Adrenal gland (tissue), 12 donors: ENCODE data around the gene FRRS1L. TPM values are rescaled to one million over a fixed set of nuclear protein-coding genes. Genes with fewer than 3 reads are reported as not detected.

ENCODE experiments used
- DNase-seq, 7 donors: peaks; one replicate each; pipeline ENCODE4 v3.0.0-alpha.2; 2019 to 2020
- H3K27ac ChIP-seq, 5 donors: fragments of 200-600 bp; sonication (generic) in 4 of 5; 1 replicate in 3 of 5; 2 replicates in 2 of 5; pipeline versions ENCODE4 v1.5.1 to v1.8.0; 2016 to 2020; ENCODE audit warnings: mild to moderate bottlenecking in 1 of 5
- H3K27me3 ChIP-seq: fragments of 200-600 bp; 2 replicates; pipeline ENCODE4 v1.8.0; 2021
- H3K36me3 ChIP-seq, 2 donors: fragments of 200-600 bp; replicated peaks in 1 of 2; 1 replicate in 1 of 2; 2 replicates in 1 of 2; pipeline versions ENCODE4 v1.5.1 to v1.8.0; 2018 to 2022
- H3K4me1 ChIP-seq, 2 donors: fragments of 200-600 bp; replicated peaks in 1 of 2; 1 replicate in 1 of 2; 2 replicates in 1 of 2; pipeline versions ENCODE4 v1.5.1 to v1.8.0; 2018 to 2021
- H3K4me3 ChIP-seq, 4 donors: fragments of 200-600 bp; sonication (generic) in 3 of 4; one replicate each; pipeline ENCODE4 v1.5.1; 2016 to 2018
- H3K9me3 ChIP-seq, 3 donors: fragments of 200-600 bp; sonication (generic) in 1 of 3; replicated peaks in 1 of 3; 1 replicate in 2 of 3; 2 replicates in 1 of 3; pipeline versions ENCODE4 v1.5.1 to v1.8.0; 2016 to 2021
- CTCF ChIP-seq, 6 experiments: fragments of 450-650 bp in 4 of 6; fragments of 200-600 bp in 2 of 6; sonication (generic) in 1 of 6; IDR thresholded peaks; 1 replicate in 5 of 6; 2 replicates in 1 of 6; pipeline versions ENCODE4 v1.5.1 to v1.8.0; 2016 to 2021; ENCODE audit warnings: antibody characterized with exemption in 6 of 6, mild to moderate bottlenecking in 2 of 6, moderate library complexity in 1 of 6
- POLR2A ChIP-seq, 2 donors: fragments of 450-650 bp; IDR thresholded peaks; one replicate each; pipeline ENCODE4 v1.6.1; 2017; ENCODE audit warnings: antibody characterized with exemption in 2 of 2, mild to moderate bottlenecking in 2 of 2, moderate library complexity in 1 of 2
- WGBS, 4 donors: extraction: QIAGEN DNeasy Blood & Tissue Kit in 2 of 4; methylation state at CpG; one replicate each; pipeline versions ENCODE4 v1.1.5 to v1.1.7; 2013 to 2017; 5-methylcytosine and 5-hydroxymethylcytosine counted together
- intact Hi-C, 2 donors: fragments of 100-400 bp; cut with DNase I; formaldehyde crosslinking; loops; one replicate each; pipeline versions ENCODE4 v1.14.1 to v1.15.0; 2022 to 2023
- polyA plus RNA-seq, 3 donors: library from polyadenylated mRNA; stranded (reverse); fragments of 200-250 nt in 2 of 3; fragments of 350-450 nt in 1 of 3; fragmentation: Illumina TruSeq in 1 of 3; extraction: RNeasy Lipid Tissue Mini Kit (QIAGEN cat#74804) in 1 of 3; gene quantifications; one replicate each; pipeline ENCODE4 v1.2.3, GENCODE V29; 2013 to 2014
- total RNA-seq, 9 donors: library from RNA; depleted of rRNA in 4 of 9; stranded (reverse); fragments of >200 nt in 4 of 9; fragments of 120-200 nt in 1 of 9; fragmentation: NEBNext Ultra II Directional in 1 of 9; extraction: Animal tissue kit (Norgen Biotek cat#: 25700) in 1 of 9; gene quantifications; one replicate each; pipeline versions ENCODE4 v1.1.0 to v1.2.4, GENCODE V29; 2013 to 2023
- donor health status: healthy with polysubstance abuse.
- donor health status: Bipolar disorder and iron deficiency.
- donor health status: DM: yes; HTN: yes; CAD: no.
- donor health status: DM: no; HTN: no; CAD: no.
- donor health status: DM: no; HTN: no; CAD: no.
- donor health status: DM: yes; HTN: yes; CAD: no.

Gene FRRS1L
- total and polyA plus RNA-seq, 12 donors: 2.9 to 24.8 (median 14.8) TPM

GRCh38 chr9:109191746-109192145 is 24.7 kb upstream of the FRRS1L start:
- DNase-seq: no peak
- Histone ChIP-seq H3K27ac (no peak overlapping the region), H3K4me3 (no peak overlapping the region), H3K27me3 (no peaks in the 10 kb centered on the region), H3K9me3 (no peaks in the 10 kb centered on the region), H3K36me3 (no peaks in the 10 kb centered on the region), H3K4me1 (no peaks in the 10 kb centered on the region)
- intact Hi-C loops: loop anchor here (5.0 to 10.0 kb wide), 3 partner anchors 131 to 213 kb away; partner anchors contain the start of gene EPB41L4B (in 2 of the 2)
- 86 to 95% (median 88%) methylated on average over 9 of the region's 9 CpGs for WGBS, 4 donors
- TF ChIP-seq POLR2A (IDR thresholded peaks at IDR 0.05) (no peak), CTCF (IDR thresholded peaks at IDR 0.05) (no peak)

- 60 to 82% (median 78%) methylated on average over 1 of the region's 1 CpG for WGBS, 4 donors
These were observed 23.1 kb upstream of the FRRS1L start for GRCh38 chr9:109190151-109190550.

GRCh38 chr9:109186857-109187520 is 19.9 kb upstream of the FRRS1L start:
- intact Hi-C loops: no loop called here
- no peaks in the 10 kb centered on the region for H3K27me3 ChIP-seq

More at GRCh38 chr9:109190151-109190550, 23.1 kb upstream of the FRRS1L start:
- no peaks in the 10 kb centered on the region for H3K9me3 ChIP-seq
- no peak overlapping the region for H3K4me3 ChIP-seq
- DNase-seq: no peak
- intact Hi-C loops: loop anchor here (5.0 to 10.0 kb wide), 3 partner anchors 132 to 215 kb away; partner anchors contain the start of gene EPB41L4B (in 2 of the 2)
- no peaks in the 10 kb centered on the region for H3K36me3 ChIP-seq
- no peak overlapping the region for H3K27ac ChIP-seq
- TF ChIP-seq POLR2A (IDR thresholded peaks at IDR 0.05) (no peak), CTCF (IDR thresholded peaks at IDR 0.05) (no peak)
- no peaks in the 10 kb centered on the region for H3K27me3 ChIP-seq
- H3K4me1 ChIP-seq: no peaks in the 10 kb centered on the region

More at GRCh38 chr9:109186857-109187520, 19.9 kb upstream of the FRRS1L start:
- H3K9me3 ChIP-seq: no peaks in the 10 kb centered on the region
- DNase-seq: no peak
- no peak overlapping the region for H3K4me3 ChIP-seq
- H3K27ac ChIP-seq: no peak overlapping the region
- no peaks in the 10 kb centered on the region for H3K4me1 ChIP-seq
- no peaks in the 10 kb centered on the region for H3K36me3 ChIP-seq
- no peak for TF ChIP-seq POLR2A (IDR thresholded peaks at IDR 0.05)
- TF ChIP-seq CTCF (IDR thresholded peaks at IDR 0.05): no peak
- WGBS, 4 donors: 69 to 80% (median 74%) methylated on average over 9 of the region's 9 CpGs
